ENCODE results near the gene PARP9.

The PARP9 gene

DNA sequence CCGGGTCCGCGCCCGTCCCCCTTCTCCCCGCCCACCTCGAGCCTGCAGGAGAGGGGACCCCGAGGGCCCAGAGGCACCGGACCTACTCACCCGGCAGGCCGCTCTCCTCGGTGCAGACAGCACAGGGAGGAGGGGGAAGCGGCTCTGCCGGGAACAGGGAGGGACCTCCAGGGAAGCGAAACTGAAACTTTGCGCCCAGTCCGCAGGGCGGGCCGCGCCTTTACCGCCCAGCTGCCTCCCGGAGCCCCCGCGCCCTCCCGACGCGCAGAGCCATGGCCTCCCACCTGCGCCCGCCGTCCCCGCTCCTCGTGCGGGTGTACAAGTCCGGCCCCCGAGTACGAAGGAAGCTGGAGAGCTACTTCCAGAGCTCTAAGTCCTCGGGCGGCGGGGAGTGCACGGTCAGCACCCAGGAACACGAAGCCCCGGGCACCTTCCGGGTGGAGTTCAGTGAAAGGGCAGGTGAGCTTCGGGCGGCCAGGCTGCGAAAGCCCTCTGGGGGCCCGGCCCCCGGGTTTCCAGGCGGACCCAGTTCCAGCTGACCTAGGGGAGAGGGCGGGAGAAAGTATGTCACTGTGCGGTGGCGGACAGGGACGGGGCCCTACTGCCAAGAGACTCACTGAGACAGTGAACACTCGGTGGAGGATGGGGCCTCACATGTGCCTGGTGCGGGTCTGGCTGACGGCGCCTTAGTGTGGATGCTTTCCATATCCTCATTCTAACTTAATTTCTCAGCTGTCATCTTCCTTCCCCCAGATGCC, at the start of gene PARP9, which contains the start of gene DTX3L:
PARP9 (minus strand) TSS at position 146 of the 758 bp plus-strand sequence. CDS start 4,680 bp downstream, outside the sequence.
DTX3L (plus strand) TSS at position 184 of the 758 bp plus-strand sequence; CDS start at position 273, 89 bp downstream.
- TF ChIP-seq, protein P1, sequence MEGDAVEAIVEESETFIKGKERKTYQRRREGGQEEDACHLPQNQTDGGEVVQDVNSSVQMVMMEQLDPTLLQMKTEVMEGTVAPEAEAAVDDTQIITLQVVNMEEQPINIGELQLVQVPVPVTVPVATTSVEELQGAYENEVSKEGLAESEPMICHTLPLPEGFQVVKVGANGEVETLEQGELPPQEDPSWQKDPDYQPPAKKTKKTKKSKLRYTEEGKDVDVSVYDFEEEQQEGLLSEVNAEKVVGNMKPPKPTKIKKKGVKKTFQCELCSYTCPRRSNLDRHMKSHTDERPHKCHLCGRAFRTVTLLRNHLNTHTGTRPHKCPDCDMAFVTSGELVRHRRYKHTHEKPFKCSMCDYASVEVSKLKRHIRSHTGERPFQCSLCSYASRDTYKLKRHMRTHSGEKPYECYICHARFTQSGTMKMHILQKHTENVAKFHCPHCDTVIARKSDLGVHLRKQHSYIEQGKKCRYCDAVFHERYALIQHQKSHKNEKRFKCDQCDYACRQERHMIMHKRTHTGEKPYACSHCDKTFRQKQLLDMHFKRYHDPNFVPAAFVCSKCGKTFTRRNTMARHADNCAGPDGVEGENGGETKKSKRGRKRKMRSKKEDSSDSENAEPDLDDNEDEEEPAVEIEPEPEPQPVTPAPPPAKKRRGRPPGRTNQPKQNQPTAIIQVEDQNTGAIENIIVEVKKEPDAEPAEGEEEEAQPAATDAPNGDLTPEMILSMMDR (IDR thresholded peaks at IDR 0.05; ENCODE audit: low read depth, low read length, missing control alignments) = no peak
- no peak for DNase-seq (ENCODE audit: low read depth)
- H3K4me3 ChIP-seq (ENCODE audit: low read depth, low read length) = peak within 1 kb of the TSS; percentile 82

DNA sequence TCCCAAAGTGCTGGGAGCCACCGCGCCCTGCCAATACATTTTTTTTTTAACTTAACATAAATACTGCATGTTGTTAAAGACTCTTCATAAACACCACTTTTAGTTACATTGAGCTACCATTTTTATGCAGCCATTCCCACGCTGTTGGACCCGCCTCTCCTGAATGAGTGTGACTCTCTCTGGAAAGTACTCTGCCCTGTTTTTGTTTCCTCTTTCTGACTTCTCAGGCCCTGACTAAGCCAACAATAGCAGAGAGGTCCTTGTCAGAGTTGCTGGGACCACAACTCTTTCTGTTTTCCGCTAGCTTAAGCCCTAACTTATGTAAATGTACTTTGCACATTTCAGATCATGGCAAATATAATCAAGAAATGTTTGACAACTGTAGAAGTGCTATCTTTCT, 48.6 kb upstream of the PARP9 start:
- DNase-seq (ENCODE audit: low read depth) = no peak
- TF ChIP-seq, protein P1 (IDR thresholded peaks at IDR 0.05; ENCODE audit: low read depth, low read length, missing control alignments) = no peak
- H3K4me3 ChIP-seq (ENCODE audit: low read depth, low read length) = no peak overlapping the region

DNA sequence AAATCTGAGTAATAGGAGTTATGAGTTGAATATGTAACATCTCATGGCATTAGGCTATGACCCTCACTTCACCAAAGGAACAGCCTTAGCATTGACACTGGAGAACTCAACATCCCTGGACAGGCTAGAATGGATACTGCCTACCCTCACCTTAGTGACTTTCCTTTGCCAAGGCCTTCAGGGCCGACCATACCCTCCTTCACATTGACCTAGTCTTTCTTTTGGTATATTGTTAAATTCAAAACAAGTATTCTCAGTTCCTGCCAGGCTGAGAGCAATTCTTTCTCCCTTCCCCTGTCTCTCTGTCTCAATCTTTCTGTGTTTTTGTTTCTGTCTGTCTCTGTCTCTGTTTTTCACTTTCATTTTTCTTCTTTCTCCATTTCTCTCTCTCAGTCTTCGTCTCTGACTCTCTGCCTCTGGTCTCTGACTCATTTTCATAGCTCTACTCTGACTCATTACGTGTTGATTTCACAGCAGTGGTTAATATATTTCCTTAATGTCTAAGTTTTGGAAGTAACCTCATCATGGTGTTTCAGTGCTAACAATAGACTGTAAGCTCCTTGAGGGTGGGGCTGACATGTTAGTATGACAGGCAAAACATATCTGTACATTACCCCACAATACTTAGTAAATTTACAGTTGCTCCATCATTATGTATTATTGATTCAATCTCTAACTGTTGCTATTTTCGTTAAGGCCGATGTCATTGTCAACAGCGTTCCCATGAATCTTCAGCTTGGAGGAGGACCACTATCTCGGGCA, 45.9 kb upstream of the PARP9 start:
- no peak overlapping the region for H3K4me3 ChIP-seq (ENCODE audit: low read depth, low read length)
- TF ChIP-seq, protein P1 (IDR thresholded peaks at IDR 0.05; ENCODE audit: low read depth, low read length, missing control alignments) = no peak
- DNase-seq (ENCODE audit: low read depth) = peak; percentile 92

DNA sequence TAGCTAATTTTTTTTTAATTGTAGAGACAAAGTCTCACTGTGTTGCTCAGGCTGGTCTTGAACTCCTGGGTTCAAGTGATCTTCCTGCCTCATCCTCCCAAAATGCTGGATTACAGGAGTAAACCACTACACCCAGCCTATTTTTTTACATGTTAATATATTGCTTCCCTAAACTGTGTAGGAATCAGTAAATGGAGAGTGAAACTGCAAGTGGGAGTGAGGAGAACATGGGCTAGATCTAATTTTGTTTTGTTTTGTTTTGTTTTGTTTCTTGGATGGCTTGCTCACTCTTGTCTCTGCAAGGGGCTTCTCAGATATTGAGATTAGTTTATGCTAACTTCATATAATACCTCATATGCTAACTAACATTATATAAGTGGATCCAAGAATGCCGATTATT, 44.8 kb upstream of the PARP9 start:
- H3K4me3 ChIP-seq (ENCODE audit: low read depth, low read length) = no peak overlapping the region
- TF ChIP-seq, protein P1 (IDR thresholded peaks at IDR 0.05; ENCODE audit: low read depth, low read length, missing control alignments) = no peak
- no peak for DNase-seq (ENCODE audit: low read depth)

DNA sequence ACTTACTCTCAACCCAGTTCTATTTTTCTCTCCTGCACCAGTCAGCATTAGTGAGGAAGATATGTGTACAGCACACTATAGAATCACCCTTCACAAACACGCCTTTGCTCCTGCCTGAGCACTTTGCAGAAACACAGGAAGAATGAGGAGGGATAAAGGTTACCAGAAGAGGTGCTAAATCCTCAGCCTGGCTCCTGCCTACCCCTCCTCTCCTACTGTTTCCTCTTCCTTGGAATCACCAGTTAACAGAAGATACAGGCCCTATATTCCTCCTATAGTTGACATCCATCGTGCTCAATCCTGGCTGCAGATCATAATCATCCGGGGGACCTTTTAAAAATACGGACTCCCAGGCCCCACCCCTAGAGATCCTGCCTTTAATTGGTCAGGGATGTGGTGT, 42.2 kb upstream of the PARP9 start:
- H3K4me3 ChIP-seq (ENCODE audit: low read depth, low read length) = no peak overlapping the region
- TF ChIP-seq, protein P1 (IDR thresholded peaks at IDR 0.05; ENCODE audit: low read depth, low read length, missing control alignments) = no peak
- no peak for DNase-seq (ENCODE audit: low read depth)

DNA sequence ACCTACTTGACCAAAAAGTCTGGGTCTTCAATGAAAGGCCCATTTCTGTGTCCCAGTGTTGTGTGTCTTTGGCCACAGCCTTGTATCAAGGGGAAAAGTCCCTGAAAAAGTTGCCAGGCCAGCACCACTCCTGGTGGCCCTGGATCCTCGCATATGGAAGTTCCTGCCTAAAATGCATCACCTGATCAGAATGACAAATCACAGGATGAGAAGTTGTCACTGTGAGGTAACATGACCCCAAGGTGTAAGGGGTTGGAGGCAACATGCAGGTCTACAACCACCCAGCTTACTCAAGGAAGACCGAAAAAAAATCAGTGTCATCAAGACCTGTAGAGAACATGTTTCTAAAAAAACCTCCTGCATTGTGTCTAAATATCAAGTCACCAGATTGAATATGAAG, 39.0 kb upstream of the PARP9 start:
- DNase-seq (ENCODE audit: low read depth) = no peak
- TF ChIP-seq, protein P1 (IDR thresholded peaks at IDR 0.05; ENCODE audit: low read depth, low read length, missing control alignments) = no peak
- H3K4me3 ChIP-seq (ENCODE audit: low read depth, low read length) = no peak overlapping the region
